Muscle of leg (tissue), 11 donors: ENCODE data around the gene TRAF3IP3. TPM values are rescaled to one million over a fixed set of nuclear protein-coding genes. Genes with fewer than 3 reads are reported as not detected.

Source experiments
- DNase-seq: peaks from one replicate; pipeline ENCODE4 v3.0.0; 2013
- H3K27ac ChIP-seq: one replicate; pipeline ENCODE4 v1.5.1; 2013; ENCODE audit warnings: mild to moderate bottlenecking, low read length, control low read depth
- H3K27me3 ChIP-seq: one replicate; pipeline ENCODE4 v1.6.1; 2013; ENCODE audit warnings: low read length; ENCODE audit not compliant: control insufficient read depth, insufficient read depth
- H3K36me3 ChIP-seq: one replicate; pipeline ENCODE4 v1.6.1; 2013; ENCODE audit warnings: low read length; ENCODE audit not compliant: control insufficient read depth, insufficient read depth
- H3K4me1 ChIP-seq: one replicate; pipeline ENCODE4 v1.6.1; 2013; ENCODE audit warnings: low read length; ENCODE audit not compliant: control insufficient read depth, insufficient read depth
- H3K4me3 ChIP-seq: one replicate; pipeline ENCODE4 v1.5.1; 2013; ENCODE audit warnings: low read length, control low read depth
- H3K9me3 ChIP-seq: replicated peaks from 2 replicates; pipeline ENCODE4 v1.6.1; 2013; ENCODE audit warnings: low read depth, low read length; ENCODE audit not compliant: control insufficient read depth
- WGBS: methylation state at CpG from one replicate; pipeline ENCODE4 v1.1.5; 2013; ENCODE audit warnings: missing lambda C conversion rate; ENCODE audit not compliant: insufficient coverage; 5-methylcytosine and 5-hydroxymethylcytosine counted together
- polyA plus RNA-seq, 8 donors: library from polyadenylated mRNA; unstranded; fragments of 120-200 nt; gene quantifications; one replicate each; pipeline versions ENCODE4 v1.2.1 to v1.2.3, GENCODE V29; 2013; ENCODE audit warnings: inconsistent platforms in 1 of 8, low replicate concordance in 1 of 8; ENCODE audit not compliant: insufficient read length in 8 of 8, insufficient read depth in 1 of 8
- total RNA-seq: library from RNA; stranded (reverse); fragments of 120-200 nt; gene quantifications from one replicate; pipeline ENCODE4 v1.2.4, GENCODE V29; 2013

The TRAF3IP3 gene
- total and polyA plus RNA-seq, 9 donors = 0.82 to 3.2 (median 2.2) TPM

GRCh38 chr1:209822706-209823105 lies 66.9 kb downstream of the TRAF3IP3 start:
- Histone ChIP-seq H3K4me1 (peaks cover 3% of the 10 kb centered on the region), H3K27ac (no peak overlapping the region), H3K27me3 (peaks cover 10% of the 10 kb centered on the region), H3K9me3 (no peaks in the 10 kb centered on the region), H3K4me3 (no peak overlapping the region), H3K36me3 (no peaks in the 10 kb centered on the region)
- WGBS = 70% methylated on average over 5 of the region's 7 CpGs
- no peak for DNase-seq

DNA sequence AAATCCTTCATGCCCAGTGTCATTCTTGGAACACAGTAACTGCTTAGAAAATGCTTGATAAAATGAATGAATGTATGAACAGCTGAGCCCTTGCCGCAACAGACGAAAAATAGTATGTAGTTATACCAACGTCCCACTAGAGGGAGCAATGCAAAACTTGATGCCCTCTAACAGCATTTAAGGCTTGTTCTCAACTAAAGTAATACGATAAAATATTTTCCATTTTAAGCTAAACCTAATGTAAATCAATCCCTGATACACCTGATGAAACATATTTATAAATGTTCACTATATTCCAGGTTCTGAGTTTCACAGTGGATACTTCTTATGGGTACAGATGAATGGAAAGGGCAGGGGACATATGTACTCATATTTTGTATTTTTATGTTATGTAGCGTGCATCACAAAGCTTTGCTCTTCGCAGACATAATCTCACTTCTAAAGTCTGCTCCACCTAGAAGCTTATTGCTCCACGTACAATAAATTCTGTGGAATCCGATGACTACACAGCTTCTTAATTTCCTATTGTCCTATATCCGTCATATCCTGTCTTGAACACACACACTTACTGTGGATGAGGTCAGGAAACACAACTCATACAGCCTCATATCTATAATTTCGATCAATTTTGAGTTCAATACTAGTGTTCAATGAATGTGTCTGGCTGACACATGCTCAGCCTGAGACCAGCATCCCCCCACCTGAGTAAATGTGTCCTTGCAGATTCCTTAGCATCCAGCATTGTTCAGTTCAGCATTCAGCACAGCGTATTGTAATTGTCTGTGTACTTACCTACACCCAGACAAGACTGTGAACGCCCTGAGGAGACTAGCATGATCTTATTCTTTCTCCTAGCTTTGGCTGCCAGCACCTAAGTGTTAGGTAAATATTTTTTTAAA lies 67.5 kb downstream of the TRAF3IP3 start:
- WGBS = 0% methylated on average over 1 of the region's 12 CpGs
- Histone ChIP-seq H3K4me3 (no peak overlapping the region), H3K27me3 (peaks cover 9% of the 10 kb centered on the region), H3K4me1 (peaks cover 3% of the 10 kb centered on the region), H3K36me3 (no peaks in the 10 kb centered on the region), H3K27ac (peak overlapping the region; percentile 42), H3K9me3 (no peaks in the 10 kb centered on the region)
- DNase-seq = peak; percentile 41

GRCh38 chr1:209825591-209826434 lies 70.0 kb downstream of the TRAF3IP3 start:
- H3K4me3 ChIP-seq = no peak overlapping the region
- peak overlapping the region; percentile 47 for H3K27ac ChIP-seq
- no peaks in the 10 kb centered on the region for H3K36me3 ChIP-seq
- no peaks in the 10 kb centered on the region for H3K9me3 ChIP-seq
- H3K27me3 ChIP-seq = peaks cover 4% of the 10 kb centered on the region
- H3K4me1 ChIP-seq = peaks cover 4% of the 10 kb centered on the region
- 75% methylated on average over 2 of the region's 11 CpGs for WGBS
- no peak for DNase-seq

DNA sequence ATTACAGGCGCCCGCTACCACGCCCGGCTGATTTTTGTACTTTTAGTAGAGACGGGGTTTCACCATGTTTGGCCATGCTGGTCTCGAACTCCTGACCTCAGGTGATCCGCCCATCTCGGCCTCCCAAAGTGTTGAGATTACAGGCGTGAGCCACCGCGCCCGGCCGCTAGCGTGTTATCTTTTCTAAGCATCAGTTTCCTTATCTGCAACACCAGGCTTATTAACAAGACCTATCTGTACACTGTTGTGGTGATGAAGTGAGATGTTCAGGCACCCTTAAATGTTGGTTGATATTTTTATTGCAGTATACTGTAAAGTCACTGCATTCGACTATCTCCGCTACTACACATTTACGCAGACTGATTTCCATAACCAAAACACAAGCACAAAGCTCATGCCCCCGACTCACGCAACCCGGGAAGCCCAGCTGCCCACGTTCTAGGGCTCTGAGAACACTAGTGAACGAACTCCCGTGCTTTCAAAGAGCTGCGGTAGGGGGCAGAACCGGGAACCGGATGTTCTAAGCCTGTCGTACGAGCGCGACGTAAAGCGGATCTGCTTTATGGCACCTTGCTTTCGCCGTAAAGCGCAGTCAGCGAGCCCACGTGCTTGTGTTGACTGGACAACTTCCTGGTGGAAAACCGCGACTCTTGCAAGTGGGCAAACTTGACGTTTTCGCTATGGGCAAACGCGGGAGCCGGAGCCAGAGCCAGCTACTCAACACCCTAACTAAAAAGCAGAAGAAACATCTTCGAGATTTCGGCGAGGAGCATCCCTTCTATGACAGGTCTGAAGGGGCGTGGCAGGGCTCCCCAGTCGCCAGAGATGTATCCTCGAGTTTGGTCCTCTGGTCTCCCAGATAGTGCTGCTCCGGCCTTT lies 71.8 kb downstream of the TRAF3IP3 start, which contains the start of gene UTP25:
UTP25 (plus strand) TSS at position 589 of the 879 bp plus-strand sequence; CDS start at position 681, 92 bp downstream.
- DNase-seq = peak; percentile 98
- WGBS = 15% methylated on average over 38 of the region's 51 CpGs

GRCh38 chr1:209829716-209830115 lies 73.9 kb downstream of the TRAF3IP3 start:
- Histone ChIP-seq H3K9me3 (no peaks in the 10 kb centered on the region), H3K4me1 (peaks cover 4% of the 10 kb centered on the region), H3K27me3 (peaks cover 4% of the 10 kb centered on the region), H3K36me3 (peaks cover 22% of the 10 kb centered on the region), H3K27ac (no peak overlapping the region), H3K4me3 (no peak overlapping the region)
- DNase-seq = no peak
- WGBS = no CpG with 5 or more reads among the region's 2 CpGs

More for the DNA sequence above, 71.8 kb downstream of the TRAF3IP3 start, which contains the start of gene UTP25:
- no peaks in the 10 kb centered on the region for H3K9me3 ChIP-seq
- H3K27ac ChIP-seq = peak within 1 kb of the TSS; percentile 71
- peaks cover 4% of the 10 kb centered on the region for H3K36me3 ChIP-seq
- H3K27me3 ChIP-seq = peaks cover 4% of the 10 kb centered on the region
- H3K4me3 ChIP-seq = peak within 1 kb of the TSS; percentile 80
- peaks cover 4% of the 10 kb centered on the region for H3K4me1 ChIP-seq

DNA sequence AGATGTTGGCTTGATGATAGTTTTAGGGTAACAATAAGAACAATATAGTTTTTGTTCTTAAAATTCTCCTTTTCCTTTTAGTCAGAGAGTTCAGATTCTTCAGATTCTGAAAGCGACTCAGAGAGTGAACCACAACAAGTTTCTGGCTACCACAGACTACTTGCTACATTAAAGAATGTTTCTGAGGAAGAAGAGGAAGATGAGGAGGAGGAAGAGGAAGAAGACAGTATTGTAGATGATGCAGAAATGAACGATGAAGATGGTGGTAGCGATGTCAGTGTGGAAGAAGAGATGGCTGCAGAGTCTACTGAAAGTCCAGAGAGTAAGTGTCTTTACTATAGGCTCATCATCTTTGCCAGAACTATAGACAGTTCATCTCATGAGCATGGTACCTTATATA lies 74.9 kb downstream of the TRAF3IP3 start:
- no peaks in the 10 kb centered on the region for H3K9me3 ChIP-seq
- peaks cover 4% of the 10 kb centered on the region for H3K4me1 ChIP-seq
- no peak overlapping the region for H3K4me3 ChIP-seq
- WGBS = 100% methylated on average over 1 of the region's 3 CpGs
- H3K27ac ChIP-seq = no peak overlapping the region
- no peak for DNase-seq
- peaks cover 29% of the 10 kb centered on the region for H3K36me3 ChIP-seq
- peaks cover 4% of the 10 kb centered on the region for H3K27me3 ChIP-seq

DNA sequence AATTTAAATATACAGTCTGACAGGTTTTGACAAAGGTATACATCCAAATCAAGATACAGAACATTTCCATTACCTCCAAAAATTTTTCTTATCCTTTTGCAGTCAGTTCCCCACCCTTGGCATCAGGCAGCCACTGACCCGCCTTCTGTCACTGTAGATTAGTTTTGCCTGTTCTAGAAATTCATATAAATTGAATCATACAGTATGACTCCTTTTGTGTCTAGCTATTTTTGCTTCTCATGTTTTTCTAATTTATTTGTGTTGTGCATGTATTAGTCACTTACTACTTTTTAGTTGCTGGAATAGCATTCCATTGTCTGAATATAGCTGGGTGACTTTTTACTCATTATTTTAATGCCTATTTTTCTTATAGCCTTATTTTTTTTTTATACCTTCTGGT lies 75.8 kb downstream of the TRAF3IP3 start:
- H3K4me1 ChIP-seq = peaks cover 2% of the 10 kb centered on the region
- H3K27ac ChIP-seq = no peak overlapping the region
- DNase-seq = no peak
- no peaks in the 10 kb centered on the region for H3K27me3 ChIP-seq
- no peaks in the 10 kb centered on the region for H3K9me3 ChIP-seq
- H3K4me3 ChIP-seq = no peak overlapping the region
- peaks cover 35% of the 10 kb centered on the region for H3K36me3 ChIP-seq
- no CpG with 5 or more reads among the region's 1 CpG for WGBS

Other genes starting within 250 kb of the TRAF3IP3 start
- gene CAMK1G, start 172.3 kb upstream of the TRAF3IP3 start, total RNA-seq = 0.04 TPM
- gene CAMK1G, start 172.3 kb upstream of the TRAF3IP3 start, polyA plus RNA-seq = under 1 TPM in 5 of 8 donors, not detected in 3; 0.16 to 0.66 (median 0.33) TPM
- gene LAMB3, start 103.6 kb upstream of the TRAF3IP3 start, total RNA-seq = 0.66 TPM
- gene LAMB3, start 103.6 kb upstream of the TRAF3IP3 start, polyA plus RNA-seq = 1 to 10 TPM in 3 of 8 donors, under 1 TPM in 5; 0.32 to 7.2 (median 0.97) TPM
- 5.4 TPM for gene G0S2, start 80.6 kb upstream of the TRAF3IP3 start, total RNA-seq
- 10 to 100 TPM in 1 of 8 donors, 1 to 10 TPM in 7; 2.7 to 12.5 (median 4.6) TPM for gene G0S2, start 80.6 kb upstream of the TRAF3IP3 start, polyA plus RNA-seq
- gene HSD11B1, start 51.2 kb upstream of the TRAF3IP3 start, total RNA-seq = 0.18 TPM
- gene HSD11B1, start 51.2 kb upstream of the TRAF3IP3 start, polyA plus RNA-seq = under 1 TPM in 4 of 8 donors, not detected in 4; 0.20 to 0.43 (median 0.25) TPM
- 2.5 TPM for gene C1orf74, start 28.5 kb downstream of the TRAF3IP3 start, total RNA-seq
- 1 to 10 TPM; 2.1 to 3.0 (median 2.4) TPM for gene C1orf74, start 28.5 kb downstream of the TRAF3IP3 start, polyA plus RNA-seq
- 0.49 TPM for gene IRF6, start 50.1 kb downstream of the TRAF3IP3 start, total RNA-seq
- gene IRF6, start 50.1 kb downstream of the TRAF3IP3 start, polyA plus RNA-seq = 1 to 10 TPM in 3 of 8 donors, under 1 TPM in 5; 0.20 to 6.1 (median 0.70) TPM
- gene UTP25, start 71.9 kb downstream of the TRAF3IP3 start, total RNA-seq = 7.0 TPM
- gene UTP25, start 71.9 kb downstream of the TRAF3IP3 start, polyA plus RNA-seq = 1 to 10 TPM; 4.7 to 7.5 (median 5.8) TPM
- 0.98 TPM for gene SYT14, start 182.2 kb downstream of the TRAF3IP3 start, total RNA-seq
- 1 to 10 TPM in 6 of 8 donors, under 1 TPM in 2; 0.57 to 3.0 (median 1.3) TPM for gene SYT14, start 182.2 kb downstream of the TRAF3IP3 start, polyA plus RNA-seq